ENCODE measurements around the gene PABPN1. TPM values are rescaled to one million over a fixed set of nuclear protein-coding genes. Genes with fewer than 3 reads are reported as not detected.

Gene PABPN1
- polyA plus RNA-seq, 1 donor from 2014 or later: 431 TPM

DNA sequence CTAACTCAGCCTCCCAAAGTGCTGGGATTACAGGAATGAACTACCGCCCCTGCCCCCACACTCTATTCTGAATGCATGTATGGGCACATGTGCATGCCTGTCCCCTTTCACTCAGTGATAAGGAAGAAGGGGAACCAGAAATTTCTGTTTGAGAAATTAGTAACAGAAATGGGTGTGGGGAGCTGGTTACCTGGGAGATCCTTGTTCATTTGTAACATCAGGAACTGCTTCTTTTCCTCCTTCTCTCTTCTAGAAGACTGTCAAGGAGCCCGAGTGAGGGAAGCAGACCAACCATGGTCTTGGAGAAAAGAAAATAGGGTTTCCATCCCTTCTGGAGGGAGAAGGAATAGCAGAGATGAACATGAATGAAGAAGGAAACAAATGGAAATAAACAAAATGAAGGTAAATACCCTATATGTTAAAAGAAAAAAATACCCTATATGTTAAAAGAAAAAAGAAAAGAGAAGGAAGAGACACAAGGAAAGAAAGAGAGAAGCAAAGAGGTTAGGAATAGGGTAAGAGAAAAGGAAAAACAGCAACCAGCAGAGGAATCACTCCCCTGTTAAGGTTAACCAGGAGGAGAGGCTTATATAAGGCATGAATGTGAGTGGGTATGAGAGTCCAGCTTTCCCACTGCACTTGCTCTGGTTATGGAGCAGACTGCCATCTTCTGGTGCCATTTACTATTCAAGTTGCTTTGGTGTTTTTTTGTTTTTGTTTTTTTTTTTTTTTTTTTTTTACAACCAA, 21.9 kb upstream of the PABPN1 start:
- Histone ChIP-seq H3K4me2 (ENCODE audit: low read length) (peak overlapping the region; percentile 100), H3K27me3 (ENCODE audit: insufficient read depth, low read depth, low read length) (no peaks in the 10 kb centered on the region)

DNA sequence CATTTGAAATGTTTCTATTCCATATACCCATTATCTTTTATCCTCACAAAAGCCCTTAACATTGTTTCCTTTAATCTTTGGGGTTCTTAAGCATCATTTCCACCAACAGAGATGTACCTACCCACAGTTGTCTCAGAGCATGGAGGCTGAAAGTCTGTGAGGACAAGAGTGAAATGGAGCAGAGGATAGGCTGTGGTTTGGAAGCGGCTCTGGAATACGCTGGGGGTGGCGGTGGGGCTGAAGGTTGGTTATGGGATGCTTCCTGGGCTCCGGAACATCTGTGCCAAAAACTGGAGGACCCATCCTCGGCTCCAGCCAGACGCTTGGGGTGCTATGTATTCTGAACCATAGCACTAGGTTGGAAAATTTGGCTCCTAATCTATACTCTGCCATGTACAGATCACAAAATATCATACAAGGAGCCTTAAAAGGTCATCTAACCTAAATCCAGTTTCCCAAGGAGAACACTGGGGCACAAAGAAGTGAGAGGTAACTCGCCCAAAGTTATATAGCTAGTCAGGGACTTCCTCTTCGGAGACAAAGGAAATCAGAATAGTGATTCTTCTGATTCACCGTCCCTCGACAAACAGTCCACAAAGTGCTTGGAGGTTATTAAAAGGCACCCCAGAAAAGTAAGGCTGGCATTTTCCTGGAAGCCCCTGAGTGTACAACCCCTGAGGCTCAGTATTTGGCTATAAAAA, 21.1 kb upstream of the PABPN1 start:
- Histone ChIP-seq H3K9ac (ENCODE audit: low read length) (peak overlapping the region; percentile 96), H3K4me2 (ENCODE audit: low read length) (peak overlapping the region; percentile 100), H3K4me3 (ENCODE audit: low read length) (peak overlapping the region; percentile 96), H4K20me1 (ENCODE audit: insufficient read depth) (no peaks in the 10 kb centered on the region), H3F3A (ENCODE audit: insufficient read depth, low read length, poor library complexity, severe bottlenecking) (peaks cover 13% of the 10 kb centered on the region), H3K9me2 (ENCODE audit: insufficient read depth, low read length) (no peaks in the 10 kb centered on the region), H3K36me3 (ENCODE audit: insufficient read depth, low read length) (no peaks in the 10 kb centered on the region), H3K79me2 (replicated peaks; ENCODE audit: insufficient read depth, low read length) (peaks cover 5% of the 10 kb centered on the region), H3K27me3 (ENCODE audit: insufficient read depth, low read depth, low read length) (no peaks in the 10 kb centered on the region), H3K27ac (ENCODE audit: low read length) (peak overlapping the region; percentile 99), H2AFZ (ENCODE audit: low read depth, low read length) (peak overlapping the region; percentile 72), H3K9me3 (ENCODE audit: low read length) (no peaks in the 10 kb centered on the region)
- TF ChIP-seq MXI1 (conservative IDR thresholded peaks at IDR 0.05; ENCODE audit: poor library complexity, severe bottlenecking): no peak
- TF ChIP-seq, protein P1, sequence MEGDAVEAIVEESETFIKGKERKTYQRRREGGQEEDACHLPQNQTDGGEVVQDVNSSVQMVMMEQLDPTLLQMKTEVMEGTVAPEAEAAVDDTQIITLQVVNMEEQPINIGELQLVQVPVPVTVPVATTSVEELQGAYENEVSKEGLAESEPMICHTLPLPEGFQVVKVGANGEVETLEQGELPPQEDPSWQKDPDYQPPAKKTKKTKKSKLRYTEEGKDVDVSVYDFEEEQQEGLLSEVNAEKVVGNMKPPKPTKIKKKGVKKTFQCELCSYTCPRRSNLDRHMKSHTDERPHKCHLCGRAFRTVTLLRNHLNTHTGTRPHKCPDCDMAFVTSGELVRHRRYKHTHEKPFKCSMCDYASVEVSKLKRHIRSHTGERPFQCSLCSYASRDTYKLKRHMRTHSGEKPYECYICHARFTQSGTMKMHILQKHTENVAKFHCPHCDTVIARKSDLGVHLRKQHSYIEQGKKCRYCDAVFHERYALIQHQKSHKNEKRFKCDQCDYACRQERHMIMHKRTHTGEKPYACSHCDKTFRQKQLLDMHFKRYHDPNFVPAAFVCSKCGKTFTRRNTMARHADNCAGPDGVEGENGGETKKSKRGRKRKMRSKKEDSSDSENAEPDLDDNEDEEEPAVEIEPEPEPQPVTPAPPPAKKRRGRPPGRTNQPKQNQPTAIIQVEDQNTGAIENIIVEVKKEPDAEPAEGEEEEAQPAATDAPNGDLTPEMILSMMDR (IDR thresholded peaks at IDR 0.05; ENCODE audit: poor library complexity, severe bottlenecking): peak; percentile 40

More for the DNA sequence above, 21.9 kb upstream of the PABPN1 start:
- peaks cover 5% of the 10 kb centered on the region for H3K79me2 ChIP-seq (replicated peaks; ENCODE audit: insufficient read depth, low read length)
- H3F3A ChIP-seq (ENCODE audit: insufficient read depth, low read length, poor library complexity, severe bottlenecking): peaks cover 13% of the 10 kb centered on the region
- H3K9me2 ChIP-seq (ENCODE audit: insufficient read depth, low read length): no peaks in the 10 kb centered on the region
- H3K27ac ChIP-seq (ENCODE audit: low read length): peak overlapping the region; percentile 99
- H3K36me3 ChIP-seq (ENCODE audit: insufficient read depth, low read length): no peaks in the 10 kb centered on the region
- peak overlapping the region; percentile 96 for H3K9ac ChIP-seq (ENCODE audit: low read length)
- H3K4me3 ChIP-seq (ENCODE audit: low read length): peak overlapping the region; percentile 96
- peak; percentile 73 for TF ChIP-seq RAD21 (conservative IDR thresholded peaks at IDR 0.05)
- peak; percentile 74 for TF ChIP-seq SMC3 (conservative IDR thresholded peaks at IDR 0.05; ENCODE audit: poor library complexity)
- no peak for TF ChIP-seq POLR2AphosphoS5 (IDR thresholded peaks at IDR 0.05)
- TF ChIP-seq TAF1 (IDR thresholded peaks at IDR 0.05; ENCODE audit: low read depth): no peak
- TF ChIP-seq EP300 (conservative IDR thresholded peaks at IDR 0.05; ENCODE audit: poor library complexity, severe bottlenecking): no peak
- TF ChIP-seq, protein P1 (IDR thresholded peaks at IDR 0.05; ENCODE audit: poor library complexity, severe bottlenecking): peak; percentile 72
- no peak overlapping the region for H2AFZ ChIP-seq (ENCODE audit: low read depth, low read length)
- H4K20me1 ChIP-seq (ENCODE audit: insufficient read depth): no peaks in the 10 kb centered on the region
- no peaks in the 10 kb centered on the region for H3K9me3 ChIP-seq (ENCODE audit: low read length)

DNA sequence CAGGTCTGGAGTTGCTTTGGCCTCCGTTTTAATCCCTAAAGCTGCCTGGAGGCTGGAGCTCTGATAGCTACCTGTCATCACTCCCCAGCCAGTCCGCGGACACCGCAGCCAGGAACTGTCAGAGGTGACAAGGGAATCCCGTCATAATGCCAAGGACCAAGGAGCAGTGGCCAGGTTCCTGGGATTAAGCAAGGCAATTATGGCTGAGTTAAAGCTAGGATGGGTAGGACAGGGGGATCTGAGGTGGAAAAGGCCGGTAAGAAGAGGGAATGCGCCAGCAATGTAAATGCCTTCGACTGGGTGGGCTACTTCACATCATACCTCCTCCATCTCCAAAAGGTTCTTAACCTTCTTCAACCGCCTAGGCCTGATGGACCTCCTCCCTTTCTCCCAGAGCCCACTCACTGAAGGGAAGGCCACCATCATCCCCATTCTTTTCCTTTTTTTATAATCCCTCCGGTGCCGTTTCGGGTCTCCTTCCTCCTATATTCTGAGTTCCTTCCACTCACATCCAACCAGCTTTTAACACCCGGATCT, 20.5 kb upstream of the PABPN1 start:
- H3F3A ChIP-seq (ENCODE audit: insufficient read depth, low read length, poor library complexity, severe bottlenecking): peaks cover 13% of the 10 kb centered on the region
- peak overlapping the region; percentile 72 for H2AFZ ChIP-seq (ENCODE audit: low read depth, low read length)

More for the DNA sequence above, 20.5 kb upstream of the PABPN1 start:
- H3K79me2 ChIP-seq (replicated peaks; ENCODE audit: insufficient read depth, low read length): peaks cover 6% of the 10 kb centered on the region
- H3K9me3 ChIP-seq (ENCODE audit: low read length): no peaks in the 10 kb centered on the region
- H3K27me3 ChIP-seq (ENCODE audit: insufficient read depth, low read depth, low read length): no peaks in the 10 kb centered on the region
- no peaks in the 10 kb centered on the region for H3K9me2 ChIP-seq (ENCODE audit: insufficient read depth, low read length)
- peak overlapping the region; percentile 96 for H3K9ac ChIP-seq (ENCODE audit: low read length)
- peak overlapping the region; percentile 99 for H3K27ac ChIP-seq (ENCODE audit: low read length)
- H3K4me2 ChIP-seq (ENCODE audit: low read length): peak overlapping the region; percentile 100
- no peaks in the 10 kb centered on the region for H3K36me3 ChIP-seq (ENCODE audit: insufficient read depth, low read length)
- H3K4me3 ChIP-seq (ENCODE audit: low read length): peak overlapping the region; percentile 96
- no peaks in the 10 kb centered on the region for H4K20me1 ChIP-seq (ENCODE audit: insufficient read depth)
- TF ChIP-seq, protein P2, sequence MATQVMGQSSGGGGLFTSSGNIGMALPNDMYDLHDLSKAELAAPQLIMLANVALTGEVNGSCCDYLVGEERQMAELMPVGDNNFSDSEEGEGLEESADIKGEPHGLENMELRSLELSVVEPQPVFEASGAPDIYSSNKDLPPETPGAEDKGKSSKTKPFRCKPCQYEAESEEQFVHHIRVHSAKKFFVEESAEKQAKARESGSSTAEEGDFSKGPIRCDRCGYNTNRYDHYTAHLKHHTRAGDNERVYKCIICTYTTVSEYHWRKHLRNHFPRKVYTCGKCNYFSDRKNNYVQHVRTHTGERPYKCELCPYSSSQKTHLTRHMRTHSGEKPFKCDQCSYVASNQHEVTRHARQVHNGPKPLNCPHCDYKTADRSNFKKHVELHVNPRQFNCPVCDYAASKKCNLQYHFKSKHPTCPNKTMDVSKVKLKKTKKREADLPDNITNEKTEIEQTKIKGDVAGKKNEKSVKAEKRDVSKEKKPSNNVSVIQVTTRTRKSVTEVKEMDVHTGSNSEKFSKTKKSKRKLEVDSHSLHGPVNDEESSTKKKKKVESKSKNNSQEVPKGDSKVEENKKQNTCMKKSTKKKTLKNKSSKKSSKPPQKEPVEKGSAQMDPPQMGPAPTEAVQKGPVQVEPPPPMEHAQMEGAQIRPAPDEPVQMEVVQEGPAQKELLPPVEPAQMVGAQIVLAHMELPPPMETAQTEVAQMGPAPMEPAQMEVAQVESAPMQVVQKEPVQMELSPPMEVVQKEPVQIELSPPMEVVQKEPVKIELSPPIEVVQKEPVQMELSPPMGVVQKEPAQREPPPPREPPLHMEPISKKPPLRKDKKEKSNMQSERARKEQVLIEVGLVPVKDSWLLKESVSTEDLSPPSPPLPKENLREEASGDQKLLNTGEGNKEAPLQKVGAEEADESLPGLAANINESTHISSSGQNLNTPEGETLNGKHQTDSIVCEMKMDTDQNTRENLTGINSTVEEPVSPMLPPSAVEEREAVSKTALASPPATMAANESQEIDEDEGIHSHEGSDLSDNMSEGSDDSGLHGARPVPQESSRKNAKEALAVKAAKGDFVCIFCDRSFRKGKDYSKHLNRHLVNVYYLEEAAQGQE (IDR thresholded peaks at IDR 0.05; ENCODE audit: borderline replicate concordance): peak; percentile 7
- TF ChIP-seq EZH2 (IDR thresholded peaks at IDR 0.05; ENCODE audit: borderline replicate concordance, insufficient read depth, low read length, poor library complexity, severe bottlenecking): no peak

Data from neural cell (in vitro differentiated cells).